Tibial nerve (tissue), 3 donors: Measurements from ENCODE around the gene PERP.

Source experiments
- CTCF ChIP-seq, 5 experiments: fragments of 200-600 bp in 3 of 5; fragments of 450-650 bp in 2 of 5; sonication (generic) in 3 of 5; IDR thresholded peaks; one replicate each; pipeline ENCODE4 v1.5.1; 2016 to 2019; ENCODE audit warnings: antibody characterized with exemption in 5 of 5, mild to moderate bottlenecking in 3 of 5, moderate library complexity in 2 of 5
- POLR2A ChIP-seq, 2 donors: fragments of 450-650 bp; IDR thresholded peaks; one replicate each; pipeline ENCODE4 v1.6.1; 2017; ENCODE audit warnings: antibody characterized with exemption in 2 of 2, mild to moderate bottlenecking in 2 of 2, moderate library complexity in 2 of 2

- TF ChIP-seq CTCF (IDR thresholded peaks at IDR 0.05) (no peak), POLR2A (IDR thresholded peaks at IDR 0.05) (no peak)
Observed at GRCh38 chr6:138044972-138045371, 62.2 kb downstream of the PERP start.
